ENCODE results near the gene INCENP.

The INCENP gene

DNA sequence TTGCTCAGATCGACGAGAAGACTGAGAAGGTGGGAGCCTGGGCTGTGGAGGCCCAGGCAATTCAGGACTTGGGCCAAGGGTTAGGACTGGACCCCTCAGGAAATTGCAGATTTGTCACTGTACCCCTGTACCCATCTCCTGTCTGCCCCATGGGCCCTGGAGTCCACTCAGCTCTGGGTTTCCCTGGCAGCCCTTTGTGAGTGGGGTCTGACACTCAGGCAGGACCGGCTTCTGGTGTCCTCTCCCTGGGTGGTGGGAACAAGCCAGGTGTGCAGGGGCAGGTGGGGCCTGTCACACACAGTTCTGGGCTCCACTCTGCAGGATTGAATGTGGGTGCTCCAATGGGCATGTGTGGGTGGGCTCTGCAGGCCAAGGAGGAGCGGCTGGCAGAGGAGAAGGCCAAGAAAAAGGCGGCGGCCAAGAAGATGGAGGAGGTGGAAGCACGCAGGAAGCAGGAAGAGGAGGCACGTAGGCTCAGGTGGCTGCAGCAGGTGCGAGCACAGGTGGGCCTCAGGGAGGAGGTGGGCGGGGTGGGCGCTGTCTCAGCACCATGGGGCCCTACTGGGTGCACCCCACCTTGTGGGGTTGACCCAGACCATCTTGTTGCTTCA lies 21.6 kb downstream of the INCENP start:
- TF ChIP-seq, protein P1, sequence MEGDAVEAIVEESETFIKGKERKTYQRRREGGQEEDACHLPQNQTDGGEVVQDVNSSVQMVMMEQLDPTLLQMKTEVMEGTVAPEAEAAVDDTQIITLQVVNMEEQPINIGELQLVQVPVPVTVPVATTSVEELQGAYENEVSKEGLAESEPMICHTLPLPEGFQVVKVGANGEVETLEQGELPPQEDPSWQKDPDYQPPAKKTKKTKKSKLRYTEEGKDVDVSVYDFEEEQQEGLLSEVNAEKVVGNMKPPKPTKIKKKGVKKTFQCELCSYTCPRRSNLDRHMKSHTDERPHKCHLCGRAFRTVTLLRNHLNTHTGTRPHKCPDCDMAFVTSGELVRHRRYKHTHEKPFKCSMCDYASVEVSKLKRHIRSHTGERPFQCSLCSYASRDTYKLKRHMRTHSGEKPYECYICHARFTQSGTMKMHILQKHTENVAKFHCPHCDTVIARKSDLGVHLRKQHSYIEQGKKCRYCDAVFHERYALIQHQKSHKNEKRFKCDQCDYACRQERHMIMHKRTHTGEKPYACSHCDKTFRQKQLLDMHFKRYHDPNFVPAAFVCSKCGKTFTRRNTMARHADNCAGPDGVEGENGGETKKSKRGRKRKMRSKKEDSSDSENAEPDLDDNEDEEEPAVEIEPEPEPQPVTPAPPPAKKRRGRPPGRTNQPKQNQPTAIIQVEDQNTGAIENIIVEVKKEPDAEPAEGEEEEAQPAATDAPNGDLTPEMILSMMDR (IDR thresholded peaks at IDR 0.05; ENCODE audit: poor library complexity, severe bottlenecking): no peak
- DNase-seq (ENCODE audit: low spot score) (no peak), ATAC-seq (ENCODE audit: low read depth) (no peak)
- Histone ChIP-seq H3K4me1 (ENCODE audit: insufficient read depth, poor library complexity, severe bottlenecking) (no peaks in the 10 kb centered on the region), H3K27ac (ENCODE audit: poor library complexity, severe bottlenecking) (no peak overlapping the region), H3K36me3 (ENCODE audit: low read depth) (peaks cover 96% of the 10 kb centered on the region), H3K9me3 (ENCODE audit: severe bottlenecking) (no peaks in the 10 kb centered on the region), H3K27me3 (ENCODE audit: insufficient read depth, poor library complexity, severe bottlenecking) (no peaks in the 10 kb centered on the region), H3K4me3 (ENCODE audit: severe bottlenecking) (no peak overlapping the region)

DNA sequence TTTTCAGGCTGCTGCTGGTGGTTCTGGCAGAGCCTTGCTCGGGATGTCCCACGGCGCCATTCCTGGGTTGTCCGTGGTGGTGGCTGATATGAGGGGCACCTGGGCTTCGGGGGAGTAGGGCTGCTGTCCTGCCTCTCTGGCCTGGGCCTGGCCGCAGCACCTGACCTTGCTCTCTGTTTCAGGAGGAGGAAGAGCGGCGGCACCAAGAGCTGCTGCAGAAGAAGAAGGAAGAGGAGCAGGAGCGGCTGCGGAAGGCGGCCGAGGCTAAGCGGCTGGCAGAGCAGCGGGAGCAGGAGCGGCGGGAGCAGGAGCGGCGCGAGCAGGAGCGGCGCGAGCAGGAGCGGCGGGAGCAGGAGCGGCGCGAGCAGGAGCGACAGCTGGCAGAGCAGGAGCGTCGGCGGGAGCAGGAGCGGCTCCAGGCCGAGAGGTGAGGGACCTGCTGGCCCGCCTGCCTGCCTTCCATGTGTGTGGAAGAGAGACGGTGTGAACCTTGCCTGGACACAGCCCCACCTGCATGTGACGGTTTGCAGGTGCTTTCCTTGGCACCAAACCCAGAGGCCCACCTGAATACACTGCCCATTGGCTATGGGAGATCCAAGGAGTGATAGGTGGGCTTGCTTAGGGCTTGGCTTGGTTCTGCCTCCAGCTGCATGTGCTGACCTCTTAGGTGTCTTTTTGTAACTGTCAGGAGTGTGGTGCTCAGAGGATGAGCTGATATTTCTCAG lies 22.8 kb downstream of the INCENP start:
- Histone ChIP-seq H3K4me3 (ENCODE audit: severe bottlenecking) (no peak overlapping the region), H3K27me3 (ENCODE audit: insufficient read depth, poor library complexity, severe bottlenecking) (no peaks in the 10 kb centered on the region), H3K36me3 (ENCODE audit: low read depth) (peaks cover 96% of the 10 kb centered on the region), H3K4me1 (ENCODE audit: insufficient read depth, poor library complexity, severe bottlenecking) (no peaks in the 10 kb centered on the region), H3K9me3 (ENCODE audit: severe bottlenecking) (no peaks in the 10 kb centered on the region), H3K27ac (ENCODE audit: poor library complexity, severe bottlenecking) (no peak overlapping the region)
- TF ChIP-seq, protein P1 (IDR thresholded peaks at IDR 0.05; ENCODE audit: poor library complexity, severe bottlenecking): no peak
- ATAC-seq (ENCODE audit: low read depth) (no peak), DNase-seq (ENCODE audit: low spot score) (no peak)

DNA sequence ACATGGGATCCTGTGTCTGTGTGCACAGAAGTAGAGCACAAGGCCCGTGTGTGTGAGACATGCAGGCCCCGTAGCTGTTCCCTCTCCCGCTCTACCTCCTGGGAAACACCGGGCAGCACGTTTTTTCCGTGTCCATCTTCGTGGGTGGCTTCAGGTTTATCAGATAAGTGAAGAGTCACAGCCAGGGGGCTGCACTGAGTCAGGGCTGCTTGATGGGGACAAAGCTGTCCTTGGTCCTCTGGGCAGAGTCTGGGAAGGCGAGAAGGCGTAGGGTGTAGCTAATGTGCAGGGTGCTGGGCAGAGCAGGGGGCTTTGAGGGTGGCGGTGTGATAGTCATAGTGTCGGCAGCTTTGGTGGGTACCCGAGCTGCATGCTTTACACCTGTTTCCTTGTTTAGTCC lies 23.7 kb downstream of the INCENP start:
- Histone ChIP-seq H3K4me1 (ENCODE audit: insufficient read depth, poor library complexity, severe bottlenecking) (no peaks in the 10 kb centered on the region), H3K9me3 (ENCODE audit: severe bottlenecking) (no peaks in the 10 kb centered on the region), H3K4me3 (ENCODE audit: severe bottlenecking) (no peak overlapping the region), H3K27me3 (ENCODE audit: insufficient read depth, poor library complexity, severe bottlenecking) (no peaks in the 10 kb centered on the region), H3K36me3 (ENCODE audit: low read depth) (peaks cover 91% of the 10 kb centered on the region), H3K27ac (ENCODE audit: poor library complexity, severe bottlenecking) (no peak overlapping the region)
- no peak for ATAC-seq (ENCODE audit: low read depth)
- DNase-seq (ENCODE audit: low spot score): no peak
- TF ChIP-seq, protein P1 (IDR thresholded peaks at IDR 0.05; ENCODE audit: poor library complexity, severe bottlenecking): no peak

DNA sequence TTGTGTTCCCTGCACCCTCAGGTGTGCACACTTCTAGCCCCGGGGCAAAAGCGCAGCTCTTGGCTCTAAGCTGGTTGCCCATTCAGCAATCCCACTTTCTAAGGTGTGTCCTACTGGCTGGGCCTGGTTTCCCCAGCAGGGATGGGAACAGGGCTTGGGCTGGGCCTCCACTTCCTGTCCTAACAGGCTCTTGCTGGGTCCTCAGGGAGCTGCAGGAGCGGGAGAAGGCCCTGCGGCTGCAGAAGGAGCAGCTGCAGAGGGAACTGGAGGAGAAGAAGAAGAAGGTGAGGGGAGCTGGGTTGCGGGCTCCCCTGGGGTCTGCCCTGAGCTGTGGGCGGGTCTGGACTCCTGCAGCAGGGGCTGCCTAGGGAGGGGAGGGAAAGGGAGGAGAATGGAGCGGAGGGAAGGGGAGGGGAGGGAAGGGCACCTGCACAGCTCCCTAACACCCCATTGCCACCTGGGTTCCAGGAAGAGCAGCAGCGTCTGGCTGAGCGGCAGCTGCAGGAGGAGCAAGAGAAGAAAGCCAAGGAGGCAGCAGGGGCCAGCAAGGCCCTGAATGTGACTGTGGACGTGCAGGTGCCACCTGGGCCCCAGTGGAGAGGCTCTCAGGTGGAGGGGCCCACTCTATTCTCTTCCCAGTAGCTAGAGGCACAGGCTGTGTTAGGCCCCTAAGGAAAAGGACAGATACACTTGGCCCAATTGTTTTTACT lies 24.6 kb downstream of the INCENP start:
- no peaks in the 10 kb centered on the region for H3K27me3 ChIP-seq (ENCODE audit: insufficient read depth, poor library complexity, severe bottlenecking)
- H3K9me3 ChIP-seq (ENCODE audit: severe bottlenecking): no peaks in the 10 kb centered on the region
- H3K36me3 ChIP-seq (ENCODE audit: low read depth): peaks cover 89% of the 10 kb centered on the region
- no peak overlapping the region for H3K4me3 ChIP-seq (ENCODE audit: severe bottlenecking)
- TF ChIP-seq, protein P1 (IDR thresholded peaks at IDR 0.05; ENCODE audit: poor library complexity, severe bottlenecking): no peak
- H3K27ac ChIP-seq (ENCODE audit: poor library complexity, severe bottlenecking): no peak overlapping the region
- no peaks in the 10 kb centered on the region for H3K4me1 ChIP-seq (ENCODE audit: insufficient read depth, poor library complexity, severe bottlenecking)
- no peak for DNase-seq (ENCODE audit: low spot score)
- no peak for ATAC-seq (ENCODE audit: low read depth)
